ENCODE data around the gene RUFY3.

DNA sequence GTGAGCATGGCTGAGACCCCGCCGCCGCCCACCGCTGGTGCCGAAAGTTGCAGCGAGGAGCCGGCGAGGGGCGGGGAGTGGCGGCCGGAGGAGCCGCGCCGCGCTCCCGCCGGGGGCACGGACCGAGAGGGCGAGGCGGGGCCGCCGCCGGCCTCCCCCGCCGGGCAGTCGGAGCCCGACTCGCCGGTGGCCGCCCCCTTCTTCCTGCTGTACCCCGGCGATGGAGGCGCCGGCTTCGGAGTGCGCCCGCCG, 16.9 kb upstream of the RUFY3 start:
- TF ChIP-seq, protein P1, sequence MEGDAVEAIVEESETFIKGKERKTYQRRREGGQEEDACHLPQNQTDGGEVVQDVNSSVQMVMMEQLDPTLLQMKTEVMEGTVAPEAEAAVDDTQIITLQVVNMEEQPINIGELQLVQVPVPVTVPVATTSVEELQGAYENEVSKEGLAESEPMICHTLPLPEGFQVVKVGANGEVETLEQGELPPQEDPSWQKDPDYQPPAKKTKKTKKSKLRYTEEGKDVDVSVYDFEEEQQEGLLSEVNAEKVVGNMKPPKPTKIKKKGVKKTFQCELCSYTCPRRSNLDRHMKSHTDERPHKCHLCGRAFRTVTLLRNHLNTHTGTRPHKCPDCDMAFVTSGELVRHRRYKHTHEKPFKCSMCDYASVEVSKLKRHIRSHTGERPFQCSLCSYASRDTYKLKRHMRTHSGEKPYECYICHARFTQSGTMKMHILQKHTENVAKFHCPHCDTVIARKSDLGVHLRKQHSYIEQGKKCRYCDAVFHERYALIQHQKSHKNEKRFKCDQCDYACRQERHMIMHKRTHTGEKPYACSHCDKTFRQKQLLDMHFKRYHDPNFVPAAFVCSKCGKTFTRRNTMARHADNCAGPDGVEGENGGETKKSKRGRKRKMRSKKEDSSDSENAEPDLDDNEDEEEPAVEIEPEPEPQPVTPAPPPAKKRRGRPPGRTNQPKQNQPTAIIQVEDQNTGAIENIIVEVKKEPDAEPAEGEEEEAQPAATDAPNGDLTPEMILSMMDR (conservative IDR thresholded peaks at IDR 0.05; ENCODE audit: low read depth, low read length): no peak
- no peak for TF ChIP-seq EZH2 (IDR thresholded peaks at IDR 0.05; ENCODE audit: borderline replicate concordance, low read depth, low read length, poor library complexity, severe bottlenecking)

Measured in A673 (cell line).